Smooth muscle cell (in vitro differentiated cells): ENCODE results near the gene ADAM15. TPM values are rescaled to one million over a fixed set of nuclear protein-coding genes. Genes with fewer than 3 reads are reported as not detected.

ENCODE experiments used
- DNase-seq: peaks from one replicate; lab custom pipeline; 2025; ENCODE audit not compliant: unreplicated experiment; lab: John Stamatoyannopoulos, UW
- H2AFZ ChIP-seq: fragments of 200-600 bp; sonication (generic); 2 replicates; pipeline ENCODE4 v1.6.0; 2016; ENCODE audit warnings: antibody characterized with exemption, low read depth, mild to moderate bottlenecking
- H3F3A ChIP-seq: fragments of 200-600 bp; sonication (generic); 2 replicates; pipeline ENCODE4 v1.6.0; 2017; ENCODE audit warnings: antibody characterized with exemption, low read depth
- H3K27ac ChIP-seq: fragments of 200-600 bp; sonication (generic); 2 replicates; pipeline ENCODE4 v1.5.1; 2016; ENCODE audit warnings: low read depth, mild to moderate bottlenecking
- H3K27me3 ChIP-seq: fragments of 200-600 bp; sonication (generic); 2 replicates; pipeline ENCODE4 v1.6.1; 2016; ENCODE audit warnings: low read depth, mild to moderate bottlenecking
- H3K36me3 ChIP-seq: fragments of 200-600 bp; sonication (generic); 2 replicates; pipeline ENCODE4 v1.5.1; 2016; ENCODE audit warnings: low read depth
- H3K4me1 ChIP-seq: fragments of 200-600 bp; sonication (generic); 2 replicates; pipeline ENCODE4 v1.5.1; 2016; ENCODE audit warnings: low read depth
- H3K4me2 ChIP-seq: fragments of 200-600 bp; sonication (generic); 2 replicates; pipeline ENCODE4 v1.6.0; 2016; ENCODE audit warnings: mild to moderate bottlenecking
- H3K4me3 ChIP-seq: fragments of 200-600 bp; sonication (generic); 2 replicates; pipeline ENCODE4 v1.5.1; 2016; ENCODE audit warnings: mild to moderate bottlenecking
- H3K79me2 ChIP-seq: fragments of 200-600 bp; sonication (generic); 2 replicates; pipeline ENCODE4 v1.6.0; 2016; ENCODE audit warnings: low read depth, mild to moderate bottlenecking
- H3K9ac ChIP-seq: fragments of 200-600 bp; sonication (generic); 2 replicates; pipeline ENCODE4 v1.6.0; 2016; ENCODE audit warnings: low read depth
- H3K9me3 ChIP-seq: fragments of 200-600 bp; sonication (generic); replicated peaks from 2 replicates; pipeline ENCODE4 v1.5.1; 2016; ENCODE audit warnings: low read depth
- H4K20me1 ChIP-seq: fragments of 200-600 bp; sonication (generic); 2 replicates; pipeline ENCODE4 v1.6.0; 2016; ENCODE audit warnings: low read depth
- CTCF ChIP-seq: fragments of 200-600 bp; sonication (generic); IDR thresholded peaks from 2 replicates; pipeline ENCODE4 v1.5.1; 2017; ENCODE audit warnings: borderline replicate concordance, mild to moderate bottlenecking, antibody characterized with exemption; ENCODE audit not compliant: insufficient read depth, poor library complexity, severe bottlenecking
- WGBS: methylation state at CpG from one replicate; pipeline ENCODE4 v1.1.7; 2016; ENCODE audit warnings: low lambda C conversion rate; 5-methylcytosine and 5-hydroxymethylcytosine counted together
- polyA plus RNA-seq: library from polyadenylated mRNA; unstranded; fragments of >200 nt; fragmentation: Nextera tagmentation; extraction: Ambion mirVana; gene quantifications from 2 replicates; pipeline ENCODE4 v1.2.1, GENCODE V29; 2016
- total RNA-seq: library from RNA; depleted of rRNA; stranded (reverse); fragments of >200 nt; gene quantifications from 2 replicates; pipeline ENCODE4 v1.2.3, GENCODE V29; 2014

The ADAM15 gene
- total and polyA plus RNA-seq, 2 experiments from 2014 or later: 41.2 to 45.4 TPM

GRCh38 chr1:155026588-155026987 is 24.5 kb upstream of the ADAM15 start:
- no peak overlapping the region for H3K27ac ChIP-seq

DNA sequence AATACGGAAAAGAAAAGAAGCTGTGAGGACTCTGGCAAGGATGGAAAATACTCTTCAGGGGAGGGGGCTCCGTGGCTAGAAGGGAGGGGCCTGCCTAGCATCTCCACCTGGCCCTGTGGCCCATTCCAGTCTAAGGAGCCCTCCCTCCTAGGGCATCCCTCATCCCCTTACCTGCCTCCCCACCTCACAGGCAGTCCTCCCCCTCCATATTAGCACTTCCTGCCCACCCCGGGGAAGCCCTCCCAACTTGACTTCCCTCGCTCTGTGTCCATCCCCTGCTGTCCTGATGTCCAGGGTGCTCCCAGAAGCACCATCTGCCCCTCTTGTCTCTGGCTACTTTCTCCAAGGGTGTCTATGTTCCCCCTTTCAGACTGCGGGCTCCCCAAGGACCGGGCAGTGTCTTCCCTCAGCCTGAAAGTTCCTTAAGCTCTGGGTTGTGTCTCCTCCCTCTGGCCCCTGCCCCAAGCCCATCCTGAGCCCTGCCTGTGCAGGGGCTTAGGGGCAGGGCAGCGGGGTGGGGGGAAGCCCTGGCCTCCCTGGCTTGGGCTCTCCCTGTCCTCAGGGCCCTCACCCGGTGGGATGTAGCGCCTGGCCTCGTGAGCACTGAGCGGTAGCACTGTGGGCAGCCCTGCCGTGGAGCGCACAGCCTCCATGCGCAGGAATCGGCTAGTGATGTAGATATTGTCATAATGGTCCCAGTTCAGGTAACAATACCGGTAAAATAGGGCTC is 21.4 kb upstream of the ADAM15 start:
- no peaks in the 10 kb centered on the region for H4K20me1 ChIP-seq
- H3F3A ChIP-seq: no peaks in the 10 kb centered on the region
- H3K4me2 ChIP-seq: no peak overlapping the region
- no peaks in the 10 kb centered on the region for H3K27me3 ChIP-seq
- no peak for TF ChIP-seq CTCF
- H3K4me1 ChIP-seq: no peaks in the 10 kb centered on the region
- no peak overlapping the region for H3K4me3 ChIP-seq
- no peak overlapping the region for H3K27ac ChIP-seq
- no peak overlapping the region for H3K9ac ChIP-seq
- H3K9me3 ChIP-seq: no peaks in the 10 kb centered on the region
- no peak overlapping the region for H2AFZ ChIP-seq
- no peak for DNase-seq
- no peaks in the 10 kb centered on the region for H3K79me2 ChIP-seq
- H3K36me3 ChIP-seq: no peaks in the 10 kb centered on the region
- 81% methylated on average over 15 of the region's 16 CpGs for WGBS

More at GRCh38 chr1:155026588-155026987, 24.5 kb upstream of the ADAM15 start:
- H3K4me2 ChIP-seq: no peak overlapping the region
- H3K36me3 ChIP-seq: no peaks in the 10 kb centered on the region
- H3K4me1 ChIP-seq: no peaks in the 10 kb centered on the region
- H3K9ac ChIP-seq: no peak overlapping the region
- H3K79me2 ChIP-seq: no peaks in the 10 kb centered on the region
- no peaks in the 10 kb centered on the region for H3K27me3 ChIP-seq
- no peak for DNase-seq
- H4K20me1 ChIP-seq: no peaks in the 10 kb centered on the region
- TF ChIP-seq CTCF: no peak
- H3F3A ChIP-seq: no peaks in the 10 kb centered on the region
- H2AFZ ChIP-seq: no peak overlapping the region
- no peaks in the 10 kb centered on the region for H3K9me3 ChIP-seq
- 89% methylated on average over 6 of the region's 6 CpGs for WGBS
- no peak overlapping the region for H3K4me3 ChIP-seq

DNA sequence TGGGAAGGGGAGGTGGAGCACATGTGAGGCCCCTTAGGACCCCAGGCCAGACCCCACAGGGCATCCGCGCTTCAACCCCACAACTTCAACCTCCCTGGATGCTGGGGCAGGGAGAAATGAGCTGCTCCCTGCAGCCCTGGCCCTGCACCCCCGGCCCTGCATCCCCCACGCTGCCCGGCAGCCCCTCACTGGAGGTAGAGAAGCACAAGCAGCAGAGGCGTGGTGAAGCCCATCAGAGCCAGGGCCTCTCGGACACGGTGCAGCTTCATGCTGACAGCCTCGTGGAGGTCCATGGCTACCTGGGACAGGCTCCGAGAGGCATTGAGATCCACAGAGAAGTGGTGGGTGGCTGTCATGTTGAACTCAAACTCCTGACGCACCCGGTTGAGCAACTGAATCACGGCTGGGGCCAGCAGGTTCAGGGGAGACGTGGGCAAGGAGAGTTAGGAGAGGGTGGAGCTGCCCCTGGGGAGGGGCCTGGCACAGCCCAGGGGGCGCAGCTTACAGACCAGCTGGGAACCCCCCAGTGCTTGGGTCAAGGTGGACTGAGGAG is 20.8 kb upstream of the ADAM15 start:
- H3K4me1 ChIP-seq: no peaks in the 10 kb centered on the region
- TF ChIP-seq CTCF: no peak
- H4K20me1 ChIP-seq: no peaks in the 10 kb centered on the region
- no peak for DNase-seq
- WGBS: 93% methylated on average over 14 of the region's 15 CpGs
- no peak overlapping the region for H3K9ac ChIP-seq
- H3K9me3 ChIP-seq: no peaks in the 10 kb centered on the region
- H3K79me2 ChIP-seq: no peaks in the 10 kb centered on the region
- H2AFZ ChIP-seq: no peak overlapping the region
- H3K4me3 ChIP-seq: no peak overlapping the region
- no peak overlapping the region for H3K27ac ChIP-seq
- H3K36me3 ChIP-seq: no peaks in the 10 kb centered on the region
- H3K4me2 ChIP-seq: no peak overlapping the region
- H3F3A ChIP-seq: no peaks in the 10 kb centered on the region
- H3K27me3 ChIP-seq: no peaks in the 10 kb centered on the region

DNA sequence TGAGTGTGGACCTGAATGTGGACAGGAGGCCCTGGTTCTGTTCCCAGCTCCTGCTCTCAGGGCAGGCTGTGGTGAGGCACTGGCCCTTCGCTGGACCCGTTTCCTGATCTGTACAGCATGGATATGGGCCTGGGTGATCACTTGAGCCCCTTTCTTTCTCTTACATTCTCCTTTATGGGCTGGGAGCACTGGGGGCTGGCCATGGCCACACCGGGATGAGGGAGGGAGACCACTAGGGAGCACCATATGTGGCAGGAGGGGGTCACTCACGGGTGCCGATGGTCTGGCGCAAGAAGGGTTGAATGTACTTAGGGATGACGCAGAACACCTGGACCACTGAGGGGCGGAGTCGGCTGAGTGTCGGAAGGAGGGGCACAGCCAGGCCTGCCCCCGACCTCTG is 20.2 kb upstream of the ADAM15 start:
- H3K9me3 ChIP-seq: no peaks in the 10 kb centered on the region
- no peaks in the 10 kb centered on the region for H3K36me3 ChIP-seq
- H3K4me2 ChIP-seq: no peak overlapping the region
- no peak overlapping the region for H3K27ac ChIP-seq
- WGBS: 95% methylated on average over 7 of the region's 11 CpGs
- DNase-seq: no peak
- no peak overlapping the region for H2AFZ ChIP-seq
- H3K4me1 ChIP-seq: no peaks in the 10 kb centered on the region
- H3K79me2 ChIP-seq: no peaks in the 10 kb centered on the region
- no peak for TF ChIP-seq CTCF
- H3K4me3 ChIP-seq: no peak overlapping the region
- H3K9ac ChIP-seq: no peak overlapping the region
- H4K20me1 ChIP-seq: no peaks in the 10 kb centered on the region
- no peaks in the 10 kb centered on the region for H3F3A ChIP-seq
- no peaks in the 10 kb centered on the region for H3K27me3 ChIP-seq
